Effector memory CD4-positive, alpha-beta T cell (primary cell): Measurements from ENCODE around the gene CRMP1.

Experiments
- DNase-seq, 3 donors: peaks; one replicate each; pipeline ENCODE4 v3.0.0-alpha.2; 2020
- H3K27ac ChIP-seq: 2 replicates; pipeline ENCODE4 v1.7.0; 2013; ENCODE audit warnings: mild to moderate bottlenecking, low read length, moderate library complexity; ENCODE audit not compliant: insufficient read depth, poor library complexity, severe bottlenecking
- H3K27me3 ChIP-seq: replicated peaks from 2 replicates; pipeline ENCODE4 v1.7.0; 2013; ENCODE audit warnings: mild to moderate bottlenecking, low read length; ENCODE audit not compliant: insufficient read depth, control insufficient read depth, poor library complexity, severe bottlenecking
- H3K36me3 ChIP-seq: 2 replicates; pipeline ENCODE4 v1.7.0; 2013; ENCODE audit warnings: mild to moderate bottlenecking, low read length, moderate library complexity; ENCODE audit not compliant: control insufficient read depth, insufficient read depth
- H3K4me1 ChIP-seq: 2 replicates; pipeline ENCODE4 v1.7.0; 2013; ENCODE audit warnings: low read length, mild to moderate bottlenecking; ENCODE audit not compliant: control insufficient read depth, insufficient read depth, poor library complexity, severe bottlenecking
- H3K4me3 ChIP-seq: 2 replicates; pipeline ENCODE4 v1.7.0; 2013; ENCODE audit warnings: low read length, low read depth, mild to moderate bottlenecking; ENCODE audit not compliant: insufficient read depth, poor library complexity, severe bottlenecking
- H3K9me3 ChIP-seq: 2 replicates; pipeline ENCODE4 v1.7.0; 2013; ENCODE audit warnings: mild to moderate bottlenecking, low read length, moderate library complexity; ENCODE audit not compliant: control insufficient read depth

Gene CRMP1

GRCh38 chr4:5905714-5906113 is 12.8 kb upstream of the CRMP1 start:
- H3K36me3 ChIP-seq = no peaks in the 10 kb centered on the region
- H3K9me3 ChIP-seq = no peaks in the 10 kb centered on the region
- no peak for DNase-seq
- H3K4me1 ChIP-seq = no peaks in the 10 kb centered on the region
- H3K27ac ChIP-seq = no peak overlapping the region
- H3K27me3 ChIP-seq = no peaks in the 10 kb centered on the region
- H3K4me3 ChIP-seq = no peak overlapping the region

- no peaks in the 10 kb centered on the region for H3K4me1 ChIP-seq
- DNase-seq = no peak
- H3K27me3 ChIP-seq = no peaks in the 10 kb centered on the region
Measured at GRCh38 chr4:5900844-5901243, 8.0 kb upstream of the CRMP1 start.

GRCh38 chr4:5899881-5900280 is 7.0 kb upstream of the CRMP1 start:
- Histone ChIP-seq H3K27ac (no peak overlapping the region), H3K4me3 (no peak overlapping the region), H3K27me3 (no peaks in the 10 kb centered on the region), H3K36me3 (no peaks in the 10 kb centered on the region), H3K9me3 (no peaks in the 10 kb centered on the region), H3K4me1 (no peaks in the 10 kb centered on the region)
- no peak for DNase-seq

More at GRCh38 chr4:5900844-5901243, 8.0 kb upstream of the CRMP1 start:
- Histone ChIP-seq H3K9me3 (no peaks in the 10 kb centered on the region), H3K4me3 (no peak overlapping the region), H3K36me3 (no peaks in the 10 kb centered on the region), H3K27ac (no peak overlapping the region)

- Histone ChIP-seq H3K27me3 (no peaks in the 10 kb centered on the region), H3K4me3 (no peak overlapping the region), H3K4me1 (no peaks in the 10 kb centered on the region), H3K9me3 (no peaks in the 10 kb centered on the region), H3K36me3 (no peaks in the 10 kb centered on the region), H3K27ac (no peak overlapping the region)
- no peak for DNase-seq
Measured at GRCh38 chr4:5899396-5899795, 6.5 kb upstream of the CRMP1 start.

- no peak for DNase-seq
- Histone ChIP-seq H3K36me3 (no peaks in the 10 kb centered on the region), H3K4me3 (no peak overlapping the region), H3K27me3 (no peaks in the 10 kb centered on the region), H3K9me3 (no peaks in the 10 kb centered on the region), H3K4me1 (no peaks in the 10 kb centered on the region), H3K27ac (no peak overlapping the region)
Measured at GRCh38 chr4:5897674-5898073, 4.8 kb upstream of the CRMP1 start.

GRCh38 chr4:5895287-5895686 is 2.4 kb upstream of the CRMP1 start:
- no peak for DNase-seq
- Histone ChIP-seq H3K36me3 (no peaks in the 10 kb centered on the region), H3K4me3 (no peak overlapping the region), H3K4me1 (no peaks in the 10 kb centered on the region), H3K27me3 (peaks cover 14% of the 10 kb centered on the region), H3K27ac (no peak overlapping the region), H3K9me3 (no peaks in the 10 kb centered on the region)

- Histone ChIP-seq H3K27me3 (peaks cover 22% of the 10 kb centered on the region), H3K4me1 (no peaks in the 10 kb centered on the region), H3K4me3 (no peak overlapping the region), H3K9me3 (no peaks in the 10 kb centered on the region), H3K27ac (no peak overlapping the region), H3K36me3 (no peaks in the 10 kb centered on the region)
- no peak for DNase-seq
Measured at GRCh38 chr4:5894266-5894665, 1.4 kb upstream of the CRMP1 start.

GRCh38 chr4:5893591-5893990 is 705 bp upstream of the CRMP1 start:
- Histone ChIP-seq H3K27me3 (peaks cover 27% of the 10 kb centered on the region), H3K9me3 (no peaks in the 10 kb centered on the region), H3K36me3 (no peaks in the 10 kb centered on the region), H3K4me1 (no peaks in the 10 kb centered on the region), H3K27ac (no peak overlapping the region), H3K4me3 (no peak overlapping the region)
- DNase-seq = no peak

- peaks cover 27% of the 10 kb centered on the region for H3K27me3 ChIP-seq
- H3K36me3 ChIP-seq = no peaks in the 10 kb centered on the region
- no peaks in the 10 kb centered on the region for H3K9me3 ChIP-seq
- no peak overlapping the region for H3K4me3 ChIP-seq
- no peak for DNase-seq
- no peak overlapping the region for H3K27ac ChIP-seq
- H3K4me1 ChIP-seq = peaks cover 2% of the 10 kb centered on the region
Measured at GRCh38 chr4:5892323-5893003, 423 bp downstream of the CRMP1 start.

GRCh38 chr4:5891563-5892322 is 1.1 kb downstream of the CRMP1 start:
- no peaks in the 10 kb centered on the region for H3K9me3 ChIP-seq
- no peak overlapping the region for H3K27ac ChIP-seq
- no peaks in the 10 kb centered on the region for H3K36me3 ChIP-seq
- H3K4me3 ChIP-seq = no peak overlapping the region
- H3K27me3 ChIP-seq = peaks cover 27% of the 10 kb centered on the region
- DNase-seq = no peak
- H3K4me1 ChIP-seq = peaks cover 2% of the 10 kb centered on the region
